ENCODE measurements around the gene KRT37.
"Not testable (repeated sequence)": the region's sequence is repeated elsewhere in the genome, so short reads cannot be mapped to it uniquely, and the experiment has no call there.

Gene KRT37

GRCh38 chr17:41404024-41404671 is 20.2 kb downstream of the KRT37 start:
- peak in 1 of 2 donors; percentile 15 for DNase-seq (ENCODE audit: low read depth in 2 of 2)

- no peak for DNase-seq (ENCODE audit: low read depth in 2 of 2)
Measured at GRCh38 chr17:41403404-41404023, 20.9 kb downstream of the KRT37 start.

GRCh38 chr17:41402161-41402560 is 22.2 kb downstream of the KRT37 start:
- DNase-seq (ENCODE audit: low read depth in 2 of 2), result no peak

GRCh38 chr17:41396996-41397660 is 27.3 kb downstream of the KRT37 start, which contains the start of gene KRT31:
TSS of gene KRT31 (minus strand) at chr17:41397608. CDS start at chr17:41397539, 69 bp downstream.
- DNase-seq (ENCODE audit: low read depth in 2 of 2), result no peak

GRCh38 chr17:41396340-41396739 is 28.0 kb downstream of the KRT37 start:
- no peak for DNase-seq (ENCODE audit: low read depth in 2 of 2)

- DNase-seq (ENCODE audit: low read depth in 2 of 2), result no peak
Measured at GRCh38 chr17:41395611-41396010, 28.8 kb downstream of the KRT37 start.

- not testable (repeated sequence) for DNase-seq (ENCODE audit: low read depth in 2 of 2)
Measured at GRCh38 chr17:41395044-41395443, 29.3 kb downstream of the KRT37 start.

- DNase-seq (ENCODE audit: low read depth in 2 of 2), result no peak
Measured at GRCh38 chr17:41394254-41394996, 30.0 kb downstream of the KRT37 start.

GRCh38 chr17:41393826-41394225 is 30.6 kb downstream of the KRT37 start:
- DNase-seq (ENCODE audit: low read depth in 2 of 2), result no peak

GRCh38 chr17:41393294-41393693 is 31.1 kb downstream of the KRT37 start:
- DNase-seq (ENCODE audit: low read depth in 2 of 2), result no peak

- DNase-seq (ENCODE audit: low read depth in 2 of 2), result no peak
Measured at GRCh38 chr17:41392278-41392677, 32.1 kb downstream of the KRT37 start.

- no peak for DNase-seq (ENCODE audit: low read depth in 2 of 2)
Measured at GRCh38 chr17:41391535-41391934, 32.9 kb downstream of the KRT37 start.

GRCh38 chr17:41390411-41390938 is 33.9 kb downstream of the KRT37 start:
- DNase-seq (ENCODE audit: low read depth in 2 of 2), result no peak

GRCh38 chr17:41387670-41388069 is 36.7 kb downstream of the KRT37 start:
- no peak for DNase-seq (ENCODE audit: low read depth in 2 of 2)

- no peak for DNase-seq (ENCODE audit: low read depth in 2 of 2)
Measured at GRCh38 chr17:41386227-41386626, 38.2 kb downstream of the KRT37 start.

- no peak for DNase-seq (ENCODE audit: low read depth in 2 of 2)
Measured at GRCh38 chr17:41383690-41384089, 40.7 kb downstream of the KRT37 start.

- DNase-seq (ENCODE audit: low read depth in 2 of 2), result no peak
Measured at GRCh38 chr17:41382394-41382793, 42.0 kb downstream of the KRT37 start.

GRCh38 chr17:41381943-41382342 is 42.4 kb downstream of the KRT37 start, which contains the start of gene KRT34:
TSS of gene KRT34 (minus strand) at chr17:41382306. CDS start at chr17:41382246, 60 bp downstream.
- DNase-seq (ENCODE audit: low read depth in 2 of 2), result not testable (repeated sequence)

- not testable (repeated sequence) for DNase-seq (ENCODE audit: low read depth in 2 of 2)
Measured at GRCh38 chr17:41380091-41380490, 44.3 kb downstream of the KRT37 start.

- DNase-seq (ENCODE audit: low read depth in 2 of 2), result no peak
Measured at GRCh38 chr17:41377546-41377945, 46.8 kb downstream of the KRT37 start.
